Fibroblast of peridontal ligament (primary cell): Measurements from ENCODE around the gene DIAPH2.
"Not testable (repeated sequence)": the region's sequence is repeated elsewhere in the genome, so short reads cannot be mapped to it uniquely, and the experiment has no call there.

Experiments used
- DNase-seq: peaks from one replicate; pipeline ENCODE4 v3.0.0-alpha.2; 2010; ENCODE audit errors: extremely low read depth

Gene DIAPH2

GRCh38 chrX:96833333-96833732, 148.7 kb downstream of the DIAPH2 start:
- DNase-seq = peak; percentile 4

DNA sequence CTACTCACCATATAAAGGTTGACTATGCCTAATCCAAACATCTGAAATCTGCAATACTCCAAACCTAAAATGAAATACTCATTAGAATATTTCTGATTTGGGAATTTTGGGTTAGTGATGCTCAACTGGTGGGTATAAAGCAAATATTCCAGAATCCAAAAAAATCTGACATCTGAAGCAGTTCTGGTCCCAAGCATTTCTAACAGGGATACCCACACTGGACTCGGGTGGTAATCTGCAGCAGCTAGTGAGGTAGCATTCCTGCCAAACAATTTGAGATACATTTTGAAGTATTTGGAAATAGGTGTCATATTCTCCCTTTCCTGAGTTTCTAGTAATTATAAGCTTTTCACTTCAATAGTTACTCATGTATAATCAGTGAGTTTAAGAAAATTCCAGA, 149.5 kb downstream of the DIAPH2 start:
- DNase-seq = no peak

DNA sequence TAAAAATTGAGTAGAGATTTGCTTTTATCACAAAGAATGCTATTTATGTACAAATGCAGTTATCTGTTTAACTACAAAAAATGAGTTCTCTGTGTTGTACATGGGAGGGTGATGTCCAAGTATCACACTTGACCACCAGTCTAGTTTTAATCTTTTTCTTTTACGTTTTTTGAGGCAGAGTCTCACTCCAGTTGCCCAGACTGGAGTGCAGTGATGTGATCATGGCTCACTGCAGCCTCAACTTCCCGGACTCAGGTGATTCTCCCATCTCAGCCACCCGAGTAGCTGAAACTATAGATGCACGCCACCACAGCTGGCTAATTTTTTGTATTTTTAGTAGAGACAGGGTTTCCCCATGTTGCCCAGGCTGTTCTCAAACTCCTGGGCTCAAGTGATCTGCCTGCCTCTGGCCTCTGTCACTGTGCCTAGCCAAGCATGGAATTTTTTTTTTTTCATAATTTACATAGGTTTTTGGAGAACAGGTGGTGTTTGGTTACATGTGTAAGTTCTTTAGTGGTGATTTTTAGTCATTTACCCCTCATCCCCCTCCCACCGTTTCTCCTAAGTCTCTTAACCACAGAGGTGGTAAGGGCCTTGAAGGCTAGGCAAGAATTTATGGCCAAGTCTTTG, 151.1 kb downstream of the DIAPH2 start:
- no peak for DNase-seq

- DNase-seq = peak; percentile 10
These were observed 153.2 kb downstream of the DIAPH2 start for GRCh38 chrX:96837808-96838207.

DNA sequence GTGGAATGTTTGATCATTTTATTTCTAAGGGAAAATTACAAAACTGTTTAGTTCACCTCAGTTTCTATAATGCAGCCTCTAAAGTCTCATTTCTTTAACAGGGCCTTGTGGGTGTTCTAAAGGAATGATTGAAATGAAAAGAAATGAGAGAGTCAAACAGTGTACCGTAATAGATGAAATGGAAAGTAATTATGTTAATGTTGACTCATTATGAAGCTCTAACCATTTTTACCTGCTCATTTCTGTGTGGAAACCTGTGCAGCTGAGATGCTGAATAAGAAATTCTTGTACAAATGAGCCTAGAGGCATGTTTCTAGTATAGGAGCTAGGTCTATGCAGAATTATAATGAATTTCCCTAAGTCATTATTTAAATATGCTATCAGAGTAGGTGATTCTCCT, 153.9 kb downstream of the DIAPH2 start:
- DNase-seq = no peak

GRCh38 chrX:96841325-96841724, 156.7 kb downstream of the DIAPH2 start:
- no peak for DNase-seq

- not testable (repeated sequence) for DNase-seq
These were observed 157.2 kb downstream of the DIAPH2 start for GRCh38 chrX:96841866-96842265.

DNA sequence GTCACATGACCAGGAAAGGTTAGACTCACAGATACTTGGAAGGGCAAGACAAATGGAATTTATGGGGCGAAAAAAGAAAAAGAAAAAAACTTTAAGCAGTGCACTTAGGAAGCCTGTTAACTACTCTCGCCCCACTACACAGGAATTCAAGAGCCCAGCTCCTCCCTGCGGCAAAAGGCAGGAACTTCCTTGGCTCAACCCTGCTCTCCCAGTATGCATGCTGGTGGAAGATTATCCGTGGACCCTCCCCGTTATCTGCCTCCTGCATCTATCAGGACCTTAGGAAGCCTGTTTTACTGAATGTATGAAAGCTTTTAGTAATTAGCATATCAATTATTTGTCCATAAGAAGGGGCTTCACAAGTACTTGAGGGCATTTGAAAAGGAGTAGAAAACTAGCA, 158.9 kb downstream of the DIAPH2 start:
- no peak for DNase-seq

GRCh38 chrX:96846841-96847240, 162.2 kb downstream of the DIAPH2 start:
- no peak for DNase-seq

DNA sequence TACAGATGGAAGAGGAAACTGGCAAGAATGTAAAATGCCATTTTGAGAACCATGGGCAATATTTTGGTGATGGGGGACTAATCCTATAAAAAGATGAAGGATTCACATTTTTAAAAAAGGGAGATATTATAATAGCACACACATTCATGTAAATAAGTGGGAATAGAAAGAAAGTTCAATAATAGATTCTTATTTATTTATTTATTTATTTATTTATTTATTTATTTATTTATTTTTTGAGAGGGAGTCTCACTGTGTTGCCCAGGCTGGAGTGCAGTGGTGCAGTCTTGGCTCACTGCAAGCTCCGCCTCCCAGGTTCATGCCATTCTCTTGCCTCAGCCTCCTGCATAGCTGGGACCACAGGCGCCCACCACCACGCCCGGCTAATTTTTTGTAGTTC, 174.8 kb downstream of the DIAPH2 start:
- DNase-seq = not testable (repeated sequence)

DNA sequence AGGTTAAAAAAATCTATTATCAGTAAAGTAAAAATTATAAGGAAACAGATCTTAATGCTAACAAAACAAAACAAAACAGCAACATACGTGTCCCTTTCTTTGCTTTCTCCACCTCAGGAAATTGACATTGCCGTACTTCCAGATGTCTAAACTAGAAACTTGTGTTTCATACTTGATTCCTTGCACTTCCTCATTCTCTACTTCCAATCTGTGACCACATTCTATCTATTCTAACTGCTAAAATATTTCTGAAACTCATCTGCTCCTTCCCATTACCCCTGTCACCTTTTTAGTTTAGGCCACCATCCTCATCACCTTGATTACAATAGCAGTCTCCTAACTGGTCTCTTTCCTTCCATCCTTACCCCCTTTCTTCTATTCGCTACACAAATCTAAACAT, 176.6 kb downstream of the DIAPH2 start:
- DNase-seq = no peak

DNA sequence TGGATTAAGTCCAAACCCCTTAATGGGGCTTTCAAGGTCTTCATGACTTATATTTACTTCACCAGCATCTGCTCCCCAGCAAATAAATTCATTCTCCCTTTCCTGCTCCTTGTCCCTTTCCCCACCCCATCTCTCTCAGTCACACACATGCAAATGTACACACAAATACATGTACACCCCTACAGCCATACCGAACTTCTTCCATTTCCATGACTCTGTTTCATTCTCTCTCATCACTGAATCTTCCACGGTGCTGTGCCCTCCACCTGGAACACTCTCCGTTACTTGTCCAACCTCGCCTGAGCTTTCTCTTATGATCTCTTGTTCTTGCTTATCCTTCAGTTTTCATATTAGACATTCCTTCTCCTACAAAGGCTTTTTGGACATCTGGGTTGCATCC, 177.0 kb downstream of the DIAPH2 start:
- no peak for DNase-seq

DNA sequence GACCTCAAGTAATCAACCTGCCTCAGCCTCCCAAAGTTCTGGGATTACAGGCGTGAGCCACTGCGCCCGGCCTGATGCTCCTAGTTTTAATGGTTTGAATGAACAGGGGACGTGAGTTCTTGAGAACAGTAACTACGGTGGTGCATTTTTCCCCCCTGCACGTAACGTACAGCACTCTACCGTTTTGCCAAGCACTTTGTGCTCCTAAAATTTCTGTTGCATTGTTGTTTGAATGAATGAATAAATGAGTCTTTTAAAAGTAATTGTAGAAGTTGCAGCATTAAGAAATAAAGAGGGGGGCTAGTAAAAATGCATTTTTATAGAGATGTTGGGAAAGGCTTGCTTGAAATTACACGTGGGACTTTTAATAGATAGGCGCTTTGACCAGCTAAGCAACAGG, 199.0 kb downstream of the DIAPH2 start, which contains the start of gene RPA4:
TSS of gene RPA4 (plus strand) at position 301 of the 400 bp plus-strand sequence. CDS start 403 bp downstream, outside the sequence.
- no peak for DNase-seq

DNA sequence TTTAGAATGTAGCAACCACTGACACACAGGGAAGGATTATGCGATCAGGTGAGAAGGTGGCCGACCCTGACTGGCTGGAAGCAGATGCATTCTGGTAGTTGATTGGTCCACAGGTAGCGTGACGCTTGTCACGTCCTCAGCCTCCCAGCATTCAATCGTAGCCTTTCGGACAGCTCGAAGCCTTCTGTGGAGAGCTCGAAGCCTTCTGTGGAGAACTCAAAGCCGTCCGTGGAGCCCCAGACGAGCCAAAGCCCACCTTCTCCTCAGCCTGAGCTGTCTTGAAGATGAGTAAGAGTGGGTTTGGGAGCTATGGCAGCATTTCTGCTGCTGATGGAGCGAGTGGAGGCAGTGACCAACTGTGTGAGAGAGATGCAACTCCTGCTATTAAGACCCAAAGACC, 199.4 kb downstream of the DIAPH2 start:
- DNase-seq = no peak

DNA sequence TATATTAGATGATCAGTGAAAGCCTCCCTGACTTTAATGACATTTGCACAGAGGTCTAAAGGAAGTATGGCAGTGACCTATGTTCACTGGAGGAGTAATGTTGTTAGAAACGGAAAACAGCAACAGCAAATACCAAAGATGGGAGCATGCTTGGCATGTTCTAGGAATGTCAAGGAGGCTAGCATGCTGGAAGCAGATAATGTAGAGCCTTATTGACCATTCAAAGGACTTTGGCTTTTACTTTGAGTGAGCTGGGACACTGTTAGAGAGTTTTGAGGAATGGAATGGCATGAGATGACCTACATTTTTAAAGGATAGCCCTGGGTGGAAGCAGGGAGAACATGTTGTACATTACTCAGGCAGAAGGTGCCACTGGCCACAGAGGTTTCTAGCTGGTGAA, 205.1 kb downstream of the DIAPH2 start:
- peak; percentile 2 for DNase-seq

DNA sequence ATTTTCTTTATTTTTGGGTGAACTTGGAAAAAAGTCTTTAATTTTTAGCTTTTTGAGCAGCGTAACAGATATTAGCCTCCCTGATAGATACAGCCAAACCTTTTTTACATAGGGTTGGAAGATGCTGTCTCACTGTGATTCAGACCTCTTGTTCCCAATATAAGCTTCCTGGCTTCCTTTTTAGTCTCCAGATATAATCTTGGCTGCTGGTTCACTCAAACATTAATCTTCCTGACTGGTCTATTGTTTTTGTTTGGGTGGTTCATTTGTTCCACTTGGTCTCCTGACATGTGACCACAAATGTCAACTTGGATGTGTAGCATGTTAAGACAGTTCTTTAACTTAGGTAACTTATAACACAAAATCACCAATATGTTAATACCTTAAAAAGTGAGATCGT, 222.1 kb downstream of the DIAPH2 start:
- no peak for DNase-seq

DNA sequence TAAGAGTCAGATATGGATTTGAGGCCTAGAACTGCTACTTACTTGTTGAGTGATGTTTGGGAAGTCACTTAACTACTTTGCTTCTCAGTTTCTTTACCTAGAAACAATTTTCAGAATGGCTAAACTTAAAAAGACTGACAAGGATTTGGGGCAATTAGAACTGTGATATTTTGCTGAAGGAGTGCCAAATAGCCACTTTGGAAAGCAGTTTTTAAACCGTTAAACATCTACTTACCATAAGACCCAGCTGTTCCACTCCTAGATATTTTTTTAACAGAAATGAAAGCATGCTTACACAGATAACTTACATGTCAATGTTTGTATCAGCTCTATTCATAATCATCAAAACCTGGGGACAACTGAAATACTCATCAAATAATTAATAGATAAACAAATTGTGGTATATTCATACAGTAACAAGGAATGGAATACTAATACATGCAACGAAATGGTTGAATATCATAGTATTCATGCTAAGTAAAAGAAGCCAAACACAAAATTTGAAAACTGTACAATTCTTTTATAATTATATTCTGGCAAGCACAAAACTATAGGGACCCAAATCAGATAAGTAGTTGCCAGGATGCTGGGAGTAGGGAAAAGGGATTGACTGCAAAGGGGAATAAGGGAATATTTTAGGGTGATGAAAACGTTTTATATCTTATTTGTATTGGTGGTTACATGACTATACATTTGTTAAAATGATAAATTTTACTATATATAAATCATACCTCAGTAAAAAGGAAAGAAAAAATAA, 223.1 kb downstream of the DIAPH2 start:
- DNase-seq = no peak

DNA sequence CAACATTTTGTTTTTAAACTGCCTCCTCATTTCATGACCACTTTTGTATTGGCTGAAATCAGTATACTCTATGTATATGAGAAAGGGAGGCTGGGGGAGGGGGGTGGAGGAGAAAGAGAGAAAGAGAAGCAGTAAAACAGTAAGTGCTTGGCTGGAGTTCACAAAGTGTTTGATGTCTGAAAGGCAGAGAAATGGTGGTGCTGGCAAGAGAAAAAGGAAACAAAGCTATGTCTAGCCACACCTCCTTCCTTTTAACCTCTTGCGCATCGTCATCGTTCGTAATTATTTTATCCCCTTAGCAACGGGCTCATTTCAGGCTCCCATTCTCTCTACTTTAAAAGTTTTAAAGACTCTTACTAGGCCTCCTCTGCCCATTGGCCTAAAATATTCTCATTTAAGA, 224.6 kb downstream of the DIAPH2 start:
- DNase-seq = peak; percentile 3

DNA sequence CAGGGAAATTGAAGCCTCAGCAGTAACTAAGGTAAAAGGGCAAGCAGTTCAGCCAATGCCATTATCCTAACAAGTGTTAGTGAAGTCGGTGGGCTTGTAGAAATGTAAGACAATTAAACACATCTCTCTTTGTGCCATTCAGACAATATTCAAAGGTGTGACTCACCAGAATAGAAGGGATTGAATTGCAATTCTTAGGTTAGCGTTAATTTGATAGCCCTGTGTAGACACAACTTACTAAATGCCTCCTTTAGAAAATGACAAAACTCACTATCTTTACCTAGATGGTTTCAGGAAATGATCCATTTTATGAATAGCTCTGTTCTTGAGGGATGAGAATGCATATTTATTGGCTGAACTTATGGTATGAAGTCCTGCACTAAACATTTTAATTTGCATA, 234.2 kb downstream of the DIAPH2 start:
- no peak for DNase-seq

DNA sequence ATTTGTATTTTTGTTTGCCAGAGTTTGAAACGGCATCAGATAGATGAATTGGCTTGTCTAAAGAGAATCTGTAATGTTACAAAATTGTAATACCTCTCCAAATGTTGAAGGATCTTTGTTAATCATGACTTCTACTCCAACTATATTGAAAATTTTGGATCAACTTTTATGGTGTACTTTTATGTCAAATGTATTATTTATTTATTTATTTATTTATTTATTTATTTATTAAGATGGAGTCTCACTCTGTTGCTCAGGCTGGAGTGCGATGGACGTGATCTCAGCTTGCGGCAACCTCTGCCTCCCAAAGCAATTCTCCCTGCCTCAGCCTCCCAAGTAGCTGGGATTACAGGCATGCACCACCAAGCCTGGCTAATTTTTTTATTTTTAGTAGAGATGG, 235.0 kb downstream of the DIAPH2 start:
- no peak for DNase-seq

- DNase-seq = no peak
These were observed 239.9 kb downstream of the DIAPH2 start for GRCh38 chrX:96924581-96924980.

DNA sequence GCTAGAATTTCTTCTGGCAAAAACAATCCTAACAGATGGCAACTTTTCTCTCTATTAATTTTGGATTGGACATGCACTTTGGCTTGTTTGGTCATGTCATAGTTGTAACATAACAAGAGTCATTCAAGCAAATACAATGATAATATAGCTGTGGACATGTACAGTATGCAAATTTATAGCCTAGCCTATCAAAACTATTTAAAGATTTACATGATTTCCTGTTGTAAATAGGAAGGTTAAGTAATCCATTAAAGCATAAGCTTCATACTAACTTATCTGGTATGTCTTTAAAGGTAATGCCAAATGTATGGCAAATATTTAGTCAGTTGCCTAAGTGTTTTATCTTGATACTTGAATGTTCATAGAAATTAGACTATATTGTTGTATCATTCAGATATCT, 244.4 kb downstream of the DIAPH2 start:
- DNase-seq = no peak

DNA sequence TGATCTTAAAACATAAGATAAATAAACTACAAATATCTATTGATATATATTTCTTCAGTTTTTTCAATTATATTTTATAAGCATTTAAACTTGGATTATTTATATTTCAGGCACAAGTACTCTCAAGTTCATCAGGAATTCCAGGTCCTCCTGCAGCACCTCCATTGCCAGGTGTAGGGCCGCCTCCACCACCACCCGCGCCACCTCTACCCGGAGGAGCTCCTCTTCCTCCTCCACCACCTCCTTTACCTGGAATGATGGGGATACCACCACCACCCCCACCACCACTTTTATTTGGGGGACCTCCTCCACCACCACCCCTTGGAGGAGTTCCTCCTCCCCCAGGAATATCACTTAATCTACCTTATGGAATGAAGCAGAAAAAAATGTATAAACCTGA, 273.1 kb downstream of the DIAPH2 start:
- no peak for DNase-seq

- DNase-seq = no peak
These were observed 287.2 kb downstream of the DIAPH2 start for GRCh38 chrX:96971812-96972211.
